Astrocyte (in vitro differentiated cells and primary cell): ENCODE data around the gene AVP. TPM values are rescaled to one million over a fixed set of nuclear protein-coding genes. Genes with fewer than 3 reads are reported as not detected.

ENCODE experiments used
- DNase-seq: peaks from one replicate; pipeline ENCODE4 v3.0.0-alpha.2; 2010; ENCODE audit warnings: low read depth
- FAIRE-seq: peaks from 2 replicates; lab custom pipeline; 2011; peaks lifted over from hg19 to GRCh38; lab: Jason Lieb, UNC
- H2AFZ ChIP-seq: 2 replicates; pipeline ENCODE4 v1.6.0; 2012; ENCODE audit warnings: low read depth, low read length, inconsistent platforms
- H3K27ac ChIP-seq: 2 replicates; pipeline ENCODE4 v1.5.1; 2011; ENCODE audit warnings: low read depth, low read length, inconsistent platforms
- H3K27me3 ChIP-seq: 2 replicates; pipeline ENCODE4 v1.6.0; 2011; ENCODE audit warnings: low read length, inconsistent platforms; ENCODE audit not compliant: insufficient read depth
- H3K36me3 ChIP-seq: 2 replicates; pipeline ENCODE4 v1.5.1; 2011; ENCODE audit warnings: low read length, inconsistent platforms; ENCODE audit not compliant: insufficient read depth
- H3K4me1 ChIP-seq: 2 replicates; pipeline ENCODE4 v1.5.1; 2011; ENCODE audit warnings: low read length, inconsistent platforms; ENCODE audit not compliant: insufficient read depth
- H3K4me2 ChIP-seq: 2 replicates; pipeline ENCODE4 v1.6.0; 2012; ENCODE audit warnings: low read length, inconsistent platforms
- H3K4me3 ChIP-seq: 2 replicates; pipeline ENCODE4 v1.5.1; 2011; ENCODE audit warnings: low read depth, mild to moderate bottlenecking, low read length, inconsistent platforms; ENCODE audit not compliant: insufficient read depth
- H3K79me2 ChIP-seq: 2 replicates; pipeline ENCODE4 v1.6.0; 2012; ENCODE audit warnings: mild to moderate bottlenecking, low read length, inconsistent platforms; ENCODE audit not compliant: insufficient read depth
- H3K9ac ChIP-seq: 2 replicates; pipeline ENCODE4 v1.6.0; 2012; ENCODE audit warnings: mild to moderate bottlenecking, low read length, inconsistent platforms
- H3K9me3 ChIP-seq: 2 replicates; pipeline ENCODE4 v1.5.1; 2012; ENCODE audit warnings: low read depth, mild to moderate bottlenecking, low read length, inconsistent platforms; ENCODE audit not compliant: insufficient read depth
- H4K20me1 ChIP-seq: 2 replicates; pipeline ENCODE4 v1.6.0; 2012; ENCODE audit warnings: low read length, inconsistent platforms; ENCODE audit not compliant: insufficient read depth
- H3K27ac Mint-ChIP-seq: one replicate; pipeline ENCODE4 v1.8.0; 2021; ENCODE audit warnings: mild to moderate bottlenecking, mixed read lengths; ENCODE audit not compliant: unreplicated experiment
- H3K27me3 Mint-ChIP-seq: one replicate; pipeline ENCODE4 v1.8.0; 2021; ENCODE audit warnings: low read depth, mixed read lengths; ENCODE audit not compliant: unreplicated experiment
- H3K36me3 Mint-ChIP-seq: one replicate; pipeline ENCODE4 v1.8.0; 2021; ENCODE audit warnings: low read depth, mixed read lengths; ENCODE audit not compliant: unreplicated experiment
- H3K4me1 Mint-ChIP-seq: one replicate; pipeline ENCODE4 v1.8.0; 2021; ENCODE audit warnings: low read depth, mixed read lengths; ENCODE audit not compliant: unreplicated experiment
- H3K4me3 Mint-ChIP-seq: one replicate; pipeline ENCODE4 v1.8.0; 2021; ENCODE audit warnings: mild to moderate bottlenecking, moderate library complexity, mixed read lengths; ENCODE audit not compliant: unreplicated experiment
- H3K9me3 Mint-ChIP-seq: one replicate; pipeline ENCODE4 v1.8.0; 2021; ENCODE audit warnings: mild to moderate bottlenecking, mixed read lengths; ENCODE audit not compliant: unreplicated experiment
- EZH2 ChIP-seq: IDR thresholded peaks from 2 replicates; pipeline ENCODE4 v1.6.1; 2012; ENCODE audit warnings: mild to moderate bottlenecking, low read length, inconsistent platforms; ENCODE audit not compliant: insufficient read depth
- total RNA-seq: library from RNA; stranded (reverse); gene quantifications from 2 replicates; pipeline ENCODE4 v1.2.1, GENCODE V29; 2021
- TF ChIP-seq, protein P1 (sequence below): IDR thresholded peaks from 2 replicates; pipeline ENCODE4 v1.5.1; 2011; ENCODE audit warnings: low read depth, mild to moderate bottlenecking, inconsistent platforms, low read length, moderate library complexity; ENCODE audit not compliant: insufficient read depth

Gene AVP
- total RNA-seq, 1 donor from 2014 or later = not detected

DNA sequence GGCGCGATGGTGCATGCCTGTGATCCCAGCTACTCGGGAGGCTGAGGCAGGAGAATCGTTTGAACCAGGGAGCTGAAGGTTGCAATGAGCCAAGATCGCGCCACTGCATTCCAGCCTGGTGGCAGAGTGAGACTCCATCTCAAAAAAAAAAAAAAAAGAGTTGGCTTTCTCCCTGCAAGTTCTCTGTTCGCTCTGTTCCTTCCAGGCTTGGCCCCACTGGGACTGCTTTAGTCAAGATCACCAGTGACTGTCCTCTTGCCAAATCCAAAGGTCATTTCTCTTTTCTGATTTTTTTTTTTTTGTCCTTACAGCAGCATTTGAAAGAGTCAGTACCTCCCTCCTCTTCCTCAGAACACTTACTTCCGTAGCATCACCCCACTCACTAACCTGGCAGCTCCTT lies 51.9 kb downstream of the AVP start:
- H3K79me2 ChIP-seq = no peaks in the 10 kb centered on the region

More for the DNA sequence above, 51.9 kb downstream of the AVP start:
- H3K27ac Mint-ChIP-seq = no peak overlapping the region
- Histone ChIP-seq H3K9ac (no peak overlapping the region), H3K4me2 (no peak overlapping the region), H2AFZ (no peak overlapping the region), H3K4me1 (no peaks in the 10 kb centered on the region), H3K9me3 (no peaks in the 10 kb centered on the region), H3K36me3 (peaks cover 28% of the 10 kb centered on the region), H3K4me3 (no peak overlapping the region), H3K27me3 (no peaks in the 10 kb centered on the region), H4K20me1 (no peaks in the 10 kb centered on the region), H3K27ac (no peak overlapping the region)
- no peak for TF ChIP-seq EZH2
- TF ChIP-seq, protein P1, sequence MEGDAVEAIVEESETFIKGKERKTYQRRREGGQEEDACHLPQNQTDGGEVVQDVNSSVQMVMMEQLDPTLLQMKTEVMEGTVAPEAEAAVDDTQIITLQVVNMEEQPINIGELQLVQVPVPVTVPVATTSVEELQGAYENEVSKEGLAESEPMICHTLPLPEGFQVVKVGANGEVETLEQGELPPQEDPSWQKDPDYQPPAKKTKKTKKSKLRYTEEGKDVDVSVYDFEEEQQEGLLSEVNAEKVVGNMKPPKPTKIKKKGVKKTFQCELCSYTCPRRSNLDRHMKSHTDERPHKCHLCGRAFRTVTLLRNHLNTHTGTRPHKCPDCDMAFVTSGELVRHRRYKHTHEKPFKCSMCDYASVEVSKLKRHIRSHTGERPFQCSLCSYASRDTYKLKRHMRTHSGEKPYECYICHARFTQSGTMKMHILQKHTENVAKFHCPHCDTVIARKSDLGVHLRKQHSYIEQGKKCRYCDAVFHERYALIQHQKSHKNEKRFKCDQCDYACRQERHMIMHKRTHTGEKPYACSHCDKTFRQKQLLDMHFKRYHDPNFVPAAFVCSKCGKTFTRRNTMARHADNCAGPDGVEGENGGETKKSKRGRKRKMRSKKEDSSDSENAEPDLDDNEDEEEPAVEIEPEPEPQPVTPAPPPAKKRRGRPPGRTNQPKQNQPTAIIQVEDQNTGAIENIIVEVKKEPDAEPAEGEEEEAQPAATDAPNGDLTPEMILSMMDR = no peak
- no peaks in the 10 kb centered on the region for H3K27me3 Mint-ChIP-seq
- FAIRE-seq (no peak), DNase-seq (no peak)
- no peak overlapping the region for H3K4me3 Mint-ChIP-seq
- no peaks in the 10 kb centered on the region for H3K9me3 Mint-ChIP-seq
- H3K4me1 Mint-ChIP-seq = no peaks in the 10 kb centered on the region
- H3K36me3 Mint-ChIP-seq = peaks cover 26% of the 10 kb centered on the region

Other genes starting within 250 kb of the AVP start
- gene PCED1A, start 244.1 kb downstream of the AVP start, total RNA-seq = 17.2 and 23.5 TPM in 2 replicates
- 24.9 and 25.1 TPM in 2 replicates for gene VPS16, start 244.0 kb downstream of the AVP start, total RNA-seq
- gene PTPRA, start 211.2 kb downstream of the AVP start, total RNA-seq = 50.1 and 54.5 TPM in 2 replicates
- 0.89 and 1.4 TPM in 2 replicates for gene GNRH2, start 41.1 kb downstream of the AVP start, total RNA-seq
- 27.3 and 29.0 TPM in 2 replicates for gene MRPS26, start 38.7 kb downstream of the AVP start, total RNA-seq
- not detected in 2 replicates for gene OXT, start 13.1 kb downstream of the AVP start, total RNA-seq
- gene FASTKD5, start 75.1 kb upstream of the AVP start, total RNA-seq = 16.7 and 18.5 TPM in 2 replicates
- gene UBOX5, start 75.1 kb upstream of the AVP start, total RNA-seq = 5.9 and 6.6 TPM in 2 replicates
- gene LZTS3, start 88.8 kb upstream of the AVP start, total RNA-seq = 11.2 and 12.6 TPM in 2 replicates
- 36.7 and 42.8 TPM in 2 replicates for gene DDRGK1, start 120.0 kb upstream of the AVP start, total RNA-seq
- 55.5 and 55.6 TPM in 2 replicates for gene ITPA, start 124.8 kb upstream of the AVP start, total RNA-seq
- gene SLC4A11, start 154.5 kb upstream of the AVP start, total RNA-seq = 3.9 and 6.6 TPM in 2 replicates